ENCODE data around the gene MTURN.

MTURN gene

DNA sequence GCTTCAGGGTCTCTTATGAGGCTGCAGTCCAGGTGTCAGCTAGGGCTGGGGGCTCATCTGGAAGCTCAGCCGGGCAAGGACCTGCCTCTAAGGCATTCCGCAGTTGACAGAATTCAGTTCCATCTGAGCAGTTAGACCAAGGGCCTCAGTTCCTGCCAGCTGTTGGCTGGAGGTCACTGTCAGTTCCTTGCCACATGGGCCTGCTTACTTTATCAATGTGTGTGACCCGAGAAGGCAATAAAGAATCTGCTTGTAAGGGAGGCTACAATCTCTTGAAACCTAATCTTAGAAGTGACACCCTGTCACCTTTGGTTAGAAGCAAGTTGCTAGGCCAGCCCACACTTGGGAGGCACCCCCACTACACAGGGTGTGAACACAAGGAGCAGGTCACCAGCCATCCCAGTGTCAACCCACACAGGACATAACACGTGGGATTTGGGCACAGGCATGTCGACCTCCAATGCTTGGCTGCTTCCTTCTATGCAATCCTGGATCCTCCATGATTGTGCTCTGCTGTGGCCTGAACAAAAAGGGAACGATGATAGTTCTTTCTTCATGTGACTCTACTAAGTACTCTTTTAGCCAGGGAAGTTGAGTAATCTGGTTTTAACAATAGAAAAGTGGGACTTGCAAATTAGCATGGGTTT is 41.8 kb downstream of the MTURN start:
- H3K4me3 ChIP-seq (ENCODE audit: low read depth in 1 of 2, low read length in 1 of 2), result no peak overlapping the region
- H3K27ac ChIP-seq, result peak overlapping the region; percentile 78
- TF ChIP-seq CTCF (IDR thresholded peaks at IDR 0.05), result no peak
- no peaks in the 10 kb centered on the region for H3K9me3 ChIP-seq
- H3K27me3 ChIP-seq, result no peaks in the 10 kb centered on the region
- H3K4me1 ChIP-seq (ENCODE audit: control insufficient read depth in 1 of 2, insufficient read depth in 1 of 2, low read depth in 1 of 2, low read length in 1 of 2), result peaks cover 30 to 31% of the 10 kb centered on the region in 2 experiments
- H3K36me3 ChIP-seq, result no peaks in the 10 kb centered on the region

DNA sequence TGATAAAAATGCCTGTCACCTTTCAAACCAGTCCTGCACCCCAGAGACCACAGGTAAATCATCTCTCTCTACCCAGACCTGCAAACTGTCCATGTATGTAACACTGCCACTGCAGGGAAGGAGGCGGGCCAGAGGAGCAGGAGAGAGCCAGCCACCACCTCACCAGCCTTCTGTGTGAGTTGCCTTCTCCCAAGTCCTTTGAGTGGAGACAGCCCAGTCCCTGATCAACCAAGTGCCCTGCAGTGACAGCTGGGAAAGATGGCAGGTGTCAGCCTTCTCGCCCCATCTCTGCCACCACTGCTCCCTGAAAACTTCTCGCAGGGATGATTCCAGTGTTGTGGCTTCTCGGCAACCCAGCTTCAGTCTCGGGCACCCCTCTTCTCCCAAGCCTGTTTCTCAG is 42.4 kb downstream of the MTURN start:
- peak overlapping the region; percentile 78 for H3K27ac ChIP-seq
- TF ChIP-seq CTCF (IDR thresholded peaks at IDR 0.05), result no peak
- no peaks in the 10 kb centered on the region for H3K36me3 ChIP-seq
- H3K4me1 ChIP-seq (ENCODE audit: control insufficient read depth in 1 of 2, insufficient read depth in 1 of 2, low read depth in 1 of 2, low read length in 1 of 2), result peaks cover 25 to 26% of the 10 kb centered on the region in 2 experiments
- H3K27me3 ChIP-seq, result no peaks in the 10 kb centered on the region
- H3K9me3 ChIP-seq, result no peaks in the 10 kb centered on the region
- no peak overlapping the region for H3K4me3 ChIP-seq (ENCODE audit: low read depth in 1 of 2, low read length in 1 of 2)

- no peak for TF ChIP-seq CTCF (IDR thresholded peaks at IDR 0.05)
- no peak overlapping the region for H3K4me3 ChIP-seq (ENCODE audit: low read depth in 1 of 2, low read length in 1 of 2)
- H3K4me1 ChIP-seq (ENCODE audit: control insufficient read depth in 1 of 2, insufficient read depth in 1 of 2, low read depth in 1 of 2, low read length in 1 of 2), result peaks cover 25 to 26% of the 10 kb centered on the region in 2 experiments
- H3K36me3 ChIP-seq, result no peaks in the 10 kb centered on the region
- no peaks in the 10 kb centered on the region for H3K27me3 ChIP-seq
- H3K9me3 ChIP-seq, result no peaks in the 10 kb centered on the region
- peak overlapping the region; percentile 78 for H3K27ac ChIP-seq
These were observed 43.2 kb downstream of the MTURN start for GRCh38 chr7:30177965-30178364.

DNA sequence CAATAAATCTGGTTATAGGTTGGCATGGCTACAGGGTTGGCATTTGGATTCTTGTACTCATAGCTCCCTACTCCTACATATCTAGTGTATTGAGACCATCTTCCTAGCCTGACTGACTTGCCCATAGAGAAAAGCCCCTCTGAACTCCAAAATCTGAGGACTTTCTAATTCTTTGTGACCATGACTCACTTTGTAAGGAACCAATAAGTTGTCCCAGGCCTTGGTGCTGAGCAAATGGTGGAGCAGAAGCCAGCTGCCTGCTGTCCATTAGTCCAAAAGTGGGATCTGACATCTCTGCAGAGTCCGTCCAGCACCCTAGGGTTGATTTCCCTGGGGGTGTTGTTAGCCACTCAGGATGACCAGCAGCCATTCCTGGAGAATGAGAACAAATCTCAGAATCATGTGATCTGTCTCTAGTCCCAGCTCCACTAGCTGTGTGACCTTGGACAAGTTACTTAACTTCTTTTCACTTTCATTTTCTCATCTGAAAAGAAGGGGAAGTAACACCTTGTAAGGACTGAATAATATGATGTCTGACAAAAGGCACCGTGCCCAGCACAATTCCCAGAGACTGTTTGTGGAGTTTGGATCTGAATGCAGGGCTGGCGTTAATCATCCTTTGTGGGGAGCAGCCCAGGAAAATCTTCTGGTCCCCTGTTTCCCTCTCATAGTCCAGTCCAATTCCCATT is 44.1 kb downstream of the MTURN start:
- H3K4me3 ChIP-seq (ENCODE audit: low read depth in 1 of 2, low read length in 1 of 2), result peak overlapping the region in 1 of 2 experiments; percentile 0
- no peaks in the 10 kb centered on the region for H3K9me3 ChIP-seq
- peak overlapping the region; percentile 81 for H3K27ac ChIP-seq
- H3K36me3 ChIP-seq, result no peaks in the 10 kb centered on the region
- no peak for TF ChIP-seq CTCF (IDR thresholded peaks at IDR 0.05)
- peaks cover 25 to 26% of the 10 kb centered on the region in 2 experiments for H3K4me1 ChIP-seq (ENCODE audit: control insufficient read depth in 1 of 2, insufficient read depth in 1 of 2, low read depth in 1 of 2, low read length in 1 of 2)
- no peaks in the 10 kb centered on the region for H3K27me3 ChIP-seq

GRCh38 chr7:30180718-30181117 is 45.9 kb downstream of the MTURN start:
- no peaks in the 10 kb centered on the region for H3K36me3 ChIP-seq
- H3K4me3 ChIP-seq (ENCODE audit: low read depth in 1 of 2, low read length in 1 of 2), result no peak overlapping the region
- no peak overlapping the region for H3K27ac ChIP-seq
- no peaks in the 10 kb centered on the region for H3K9me3 ChIP-seq
- H3K27me3 ChIP-seq, result no peaks in the 10 kb centered on the region
- TF ChIP-seq CTCF (IDR thresholded peaks at IDR 0.05), result no peak
- peaks cover 25 to 26% of the 10 kb centered on the region in 2 experiments for H3K4me1 ChIP-seq (ENCODE audit: control insufficient read depth in 1 of 2, insufficient read depth in 1 of 2, low read depth in 1 of 2, low read length in 1 of 2)

All from neutrophil (primary cell).